CD4-positive, alpha-beta memory T cell (primary cell): ENCODE measurements around the gene AKAP17A. TPM values are rescaled to one million over a fixed set of nuclear protein-coding genes. Genes with fewer than 3 reads are reported as not detected.

Experiments
- CTCF ChIA-PET: fragments of 350-600 bp; sonication (Branson Sonifier 250); formaldehyde crosslinking; loops from one replicate; lab custom pipeline; 2021; ENCODE audit warnings: inconsistent platforms; ENCODE audit not compliant: partially characterized antibody; lab: Charles Lee
- POLR2A ChIA-PET: fragments of 350-600 bp; sonication (Branson Sonifier 250); formaldehyde crosslinking; loops from one replicate; lab custom pipeline; 2021; ENCODE audit not compliant: partially characterized antibody; lab: Charles Lee
- DNase-seq, 5 donors: peaks; one replicate each; pipeline versions ENCODE4 v3.0.0 to v3.0.0-alpha.2; 2020 to 2022; ENCODE audit warnings: mixed read lengths in 1 of 5
- H3K27ac ChIP-seq: one replicate; pipeline ENCODE4 v1.7.0; 2013; ENCODE audit warnings: low read depth, low read length
- H3K27me3 ChIP-seq: 2 replicates; pipeline ENCODE4 v1.7.0; 2013; ENCODE audit warnings: mild to moderate bottlenecking, low read length, moderate library complexity; ENCODE audit not compliant: insufficient read depth
- H3K36me3 ChIP-seq: 2 replicates; pipeline ENCODE4 v1.7.0; 2013; ENCODE audit warnings: mild to moderate bottlenecking, low read length, moderate library complexity; ENCODE audit not compliant: insufficient read depth
- H3K4me1 ChIP-seq: 2 replicates; pipeline ENCODE4 v1.7.0; 2013; ENCODE audit warnings: mild to moderate bottlenecking, low read length, moderate library complexity; ENCODE audit not compliant: insufficient read depth
- H3K4me3 ChIP-seq, 2 donors: one replicate each; pipeline ENCODE4 v1.7.0; 2013; ENCODE audit warnings: low read length in 2 of 2, mild to moderate bottlenecking in 1 of 2
- H3K9me3 ChIP-seq, 2 donors: one replicate each; pipeline ENCODE4 v1.7.0; 2013; ENCODE audit warnings: low read length in 2 of 2, control low read depth in 1 of 2; ENCODE audit not compliant: control insufficient read depth in 1 of 2
- H3K27ac Mint-ChIP-seq, 7 donors: one replicate each; pipeline ENCODE4 v1.8.0; 2020 to 2021; ENCODE audit warnings: mixed read lengths in 7 of 7, mild to moderate bottlenecking in 6 of 7, inconsistent platforms in 3 of 7, moderate library complexity in 3 of 7
- H3K27me3 Mint-ChIP-seq, 2 donors: one replicate each; pipeline ENCODE4 v1.8.0; 2020 to 2021; ENCODE audit warnings: mixed read lengths in 2 of 2
- H3K36me3 Mint-ChIP-seq, 2 donors: one replicate each; pipeline ENCODE4 v1.8.0; 2020 to 2021; ENCODE audit warnings: mixed read lengths in 2 of 2, inconsistent platforms in 1 of 2, mild to moderate bottlenecking in 1 of 2
- H3K4me1 Mint-ChIP-seq, 4 donors: one replicate each; pipeline ENCODE4 v1.8.0; 2020 to 2021; ENCODE audit warnings: mixed read lengths in 4 of 4, mild to moderate bottlenecking in 1 of 4
- H3K4me3 Mint-ChIP-seq, 8 donors: one replicate each; pipeline ENCODE4 v1.8.0; 2020 to 2021; ENCODE audit warnings: mixed read lengths in 8 of 8, mild to moderate bottlenecking in 7 of 8, moderate library complexity in 6 of 8, inconsistent platforms in 3 of 8
- H3K9me3 Mint-ChIP-seq, 8 donors: one replicate each; pipeline ENCODE4 v1.8.0; 2020 to 2021; ENCODE audit warnings: mixed read lengths in 8 of 8, mild to moderate bottlenecking in 5 of 8, inconsistent platforms in 3 of 8, moderate library complexity in 1 of 8
- intact Hi-C: fragments of 100-400 bp; cut with micrococcal nuclease; formaldehyde crosslinking; loops from one replicate; pipeline ENCODE4 v1.15.1; 2023
- polyA plus RNA-seq, 2 donors: library from polyadenylated mRNA; unstranded; fragments of 300-500 nt; fragmentation: Illumina TruSeq; gene quantifications; one replicate each; pipeline ENCODE4 v1.2.3, GENCODE V29; 2021
- total RNA-seq, 2 experiments: library from RNA; stranded (reverse); gene quantifications; one replicate each; pipeline ENCODE4 v1.2.3, GENCODE V29; 2021

Gene AKAP17A
- total RNA-seq (100 to 1,000 TPM; 147 to 150 TPM), polyA plus RNA-seq (10 to 100 TPM; 12.7 to 43.0 TPM)

- Mint-ChIP-seq H3K36me3 (peaks cover 22 to 37% of the 10 kb centered on the region in 2 donors), H3K27ac (peak within 1 kb of the TSS; percentile 92 to 96 (median 94)), H3K4me1 (peaks cover 10 to 33% (median 24%) of the 10 kb centered on the region in 4 donors), H3K4me3 (peak within 1 kb of the TSS; percentile 89 to 93 (median 92)), H3K9me3 (no peaks in the 10 kb centered on the region), H3K27me3 (no peaks in the 10 kb centered on the region)
- peak within 1 kb of the TSS; percentile 73 for H3K27ac ChIP-seq
- intact Hi-C loops = loop anchor here (1.0 to 5.0 kb wide), 5 partner anchors 54 to 1018 kb away; partner anchors contain the start of genes P2RY8 and SLC25A6
- H3K4me3 ChIP-seq = peak within 1 kb of the TSS; percentile 21 to 77
- H3K36me3 ChIP-seq = peaks cover 30% of the 10 kb centered on the region
- H3K27me3 ChIP-seq = no peaks in the 10 kb centered on the region
- ChIA-PET CTCF (no interaction called here), POLR2A (no interaction called here)
- peaks cover 41% of the 10 kb centered on the region for H3K4me1 ChIP-seq
- H3K9me3 ChIP-seq = no peaks in the 10 kb centered on the region
- peak; percentile 93 to 99 (median 97) for DNase-seq
Measured at GRCh38 chrX:1591102-1591862, at the start of gene AKAP17A. Gene AKAP17A (plus strand): TSS chrX:1591604. CDS start chrX:1593463, 1,859 bp downstream.

- no peak overlapping the region for H3K4me3 Mint-ChIP-seq
- intact Hi-C loops = no loop called here
- H3K27ac Mint-ChIP-seq = peak overlapping the region in 1 of 7 donors; percentile 78
- DNase-seq = no peak
- H3K9me3 Mint-ChIP-seq = no peaks in the 10 kb centered on the region
- H3K27me3 Mint-ChIP-seq = no peaks in the 10 kb centered on the region
- no peak overlapping the region for H3K27ac ChIP-seq
- H3K4me1 Mint-ChIP-seq = peaks cover 12 to 14% (median 13%) of the 10 kb centered on the region in 4 donors
- no peaks in the 10 kb centered on the region for H3K9me3 ChIP-seq
- no peak overlapping the region for H3K4me3 ChIP-seq
- CTCF ChIA-PET = no interaction called here
- H3K4me1 ChIP-seq = peaks cover 11% of the 10 kb centered on the region
- no peaks in the 10 kb centered on the region for H3K36me3 Mint-ChIP-seq
- no peaks in the 10 kb centered on the region for H3K27me3 ChIP-seq
- POLR2A ChIA-PET = no interaction called here
- no peaks in the 10 kb centered on the region for H3K36me3 ChIP-seq
Measured at GRCh38 chrX:1542994-1543725, 48.2 kb upstream of the AKAP17A start.

DNA sequence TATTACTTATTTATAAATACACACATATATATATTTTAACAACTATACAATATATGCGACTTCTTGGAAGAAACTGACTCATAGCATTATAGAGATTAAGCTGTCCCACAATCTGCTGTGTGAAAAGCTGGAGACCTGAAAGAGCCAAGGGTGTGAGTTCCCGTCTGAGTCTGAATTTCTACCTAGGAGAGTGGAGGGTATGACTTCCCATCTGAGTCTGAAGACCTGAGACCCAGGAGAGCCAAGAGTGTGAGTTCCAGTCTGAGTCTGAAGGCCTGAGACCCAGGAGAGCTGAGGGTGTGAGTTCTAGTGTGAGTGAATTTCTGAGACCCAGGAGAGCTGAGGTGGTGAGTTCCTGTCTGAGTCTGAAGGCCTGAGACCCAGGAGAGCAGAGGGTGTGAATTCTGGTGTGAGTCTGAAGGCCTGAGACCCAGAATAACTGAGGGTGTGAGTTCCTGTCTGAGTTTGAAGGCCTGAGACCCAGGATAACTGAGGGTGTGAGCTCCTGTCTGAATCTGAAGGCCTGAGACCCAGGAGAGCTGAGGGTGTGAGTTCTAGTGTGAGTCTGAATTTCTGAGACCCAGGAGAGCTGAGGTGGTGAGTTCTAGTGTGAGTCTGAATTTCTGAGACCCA, 45.5 kb upstream of the AKAP17A start:
- ChIA-PET POLR2A (no interaction called here), CTCF (no interaction called here)
- no peaks in the 10 kb centered on the region for H3K9me3 ChIP-seq
- Mint-ChIP-seq H3K4me3 (peak overlapping the region in 2 of 8 donors; percentile 10 to 57), H3K27ac (peak overlapping the region; percentile 40 to 72 (median 57)), H3K36me3 (no peaks in the 10 kb centered on the region), H3K4me1 (peaks cover 15 to 32% (median 22%) of the 10 kb centered on the region in 4 donors), H3K9me3 (peaks cover 0 to 2% (median 0%) of the 10 kb centered on the region in 8 donors), H3K27me3 (no peaks in the 10 kb centered on the region)
- H3K27me3 ChIP-seq = no peaks in the 10 kb centered on the region
- no peaks in the 10 kb centered on the region for H3K36me3 ChIP-seq
- DNase-seq = no peak
- no peak overlapping the region for H3K27ac ChIP-seq
- no peak overlapping the region for H3K4me3 ChIP-seq
- intact Hi-C loops = no loop called here
- H3K4me1 ChIP-seq = peaks cover 8% of the 10 kb centered on the region

DNA sequence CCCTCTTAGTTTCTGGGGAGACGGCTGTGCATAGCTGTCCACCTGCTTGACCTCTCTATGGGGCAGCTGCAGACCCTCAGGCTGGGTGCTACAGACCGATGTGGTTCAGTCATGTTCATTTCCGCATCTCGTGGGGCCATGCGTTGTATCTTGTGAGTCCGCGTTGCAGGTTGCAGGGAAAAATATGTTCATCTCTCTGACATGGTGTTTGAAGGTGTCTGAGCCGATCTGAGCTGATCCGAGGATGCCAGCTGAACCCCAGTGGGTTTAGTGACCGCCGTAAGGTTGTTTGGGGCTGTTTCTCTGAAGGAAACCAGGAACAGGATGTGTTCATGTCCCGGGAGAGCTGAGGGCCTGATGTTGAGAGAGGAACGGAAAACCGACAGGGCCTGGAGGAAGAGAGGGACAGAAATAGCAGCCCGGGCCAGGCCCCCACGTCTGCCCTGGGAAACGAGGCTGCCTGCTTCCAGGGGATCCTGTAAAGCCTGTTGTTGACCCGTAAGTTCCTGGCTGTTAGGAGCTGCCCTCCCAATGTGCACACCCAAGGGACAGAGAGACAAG, 44.6 kb upstream of the AKAP17A start:
- intact Hi-C loops = no loop called here
- Histone ChIP-seq H3K9me3 (no peaks in the 10 kb centered on the region), H3K4me1 (peaks cover 17% of the 10 kb centered on the region), H3K27ac (no peak overlapping the region), H3K36me3 (no peaks in the 10 kb centered on the region), H3K4me3 (no peak overlapping the region), H3K27me3 (no peaks in the 10 kb centered on the region)
- Mint-ChIP-seq H3K4me1 (peaks cover 20 to 41% (median 29%) of the 10 kb centered on the region in 4 donors), H3K4me3 (no peak overlapping the region), H3K9me3 (peaks cover 0 to 8% (median 0%) of the 10 kb centered on the region in 8 donors), H3K27ac (peak overlapping the region in 6 of 7 donors; percentile 40 to 81 (median 54)), H3K36me3 (no peaks in the 10 kb centered on the region), H3K27me3 (no peaks in the 10 kb centered on the region)
- ChIA-PET CTCF (no interaction called here), POLR2A (no interaction called here)
- no peak for DNase-seq

DNA sequence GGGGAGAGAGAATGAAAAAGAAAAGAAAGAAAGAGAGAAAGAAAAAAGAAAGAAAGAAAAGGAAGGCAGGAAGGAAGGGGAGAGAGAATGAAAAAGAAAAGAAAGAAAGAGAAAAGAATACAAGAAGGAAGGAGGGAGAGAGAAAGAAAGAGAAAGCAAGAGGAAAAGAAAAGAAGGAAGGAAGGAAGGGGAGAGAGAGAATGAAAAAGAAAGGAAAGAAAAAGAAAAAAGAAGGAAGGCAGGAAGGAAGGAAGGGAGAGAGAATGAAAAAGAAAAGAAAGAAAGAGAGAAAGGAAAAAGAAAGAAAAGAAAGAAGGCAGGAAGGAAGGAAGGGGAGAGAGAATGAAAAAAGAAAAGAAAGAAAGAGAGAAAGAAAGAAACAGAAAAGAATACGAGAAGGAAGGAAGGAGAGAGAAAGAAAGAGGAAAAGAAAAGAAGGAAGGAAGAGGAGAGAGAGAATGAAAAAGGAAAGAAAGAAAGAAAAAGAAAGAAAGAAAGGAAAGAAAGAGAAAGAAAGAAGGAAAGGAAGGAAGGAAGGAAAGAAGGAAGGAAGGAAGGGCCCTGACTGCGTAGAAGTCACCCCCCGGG, 39.4 kb upstream of the AKAP17A start:
- no peak overlapping the region for H3K4me3 ChIP-seq

DNA sequence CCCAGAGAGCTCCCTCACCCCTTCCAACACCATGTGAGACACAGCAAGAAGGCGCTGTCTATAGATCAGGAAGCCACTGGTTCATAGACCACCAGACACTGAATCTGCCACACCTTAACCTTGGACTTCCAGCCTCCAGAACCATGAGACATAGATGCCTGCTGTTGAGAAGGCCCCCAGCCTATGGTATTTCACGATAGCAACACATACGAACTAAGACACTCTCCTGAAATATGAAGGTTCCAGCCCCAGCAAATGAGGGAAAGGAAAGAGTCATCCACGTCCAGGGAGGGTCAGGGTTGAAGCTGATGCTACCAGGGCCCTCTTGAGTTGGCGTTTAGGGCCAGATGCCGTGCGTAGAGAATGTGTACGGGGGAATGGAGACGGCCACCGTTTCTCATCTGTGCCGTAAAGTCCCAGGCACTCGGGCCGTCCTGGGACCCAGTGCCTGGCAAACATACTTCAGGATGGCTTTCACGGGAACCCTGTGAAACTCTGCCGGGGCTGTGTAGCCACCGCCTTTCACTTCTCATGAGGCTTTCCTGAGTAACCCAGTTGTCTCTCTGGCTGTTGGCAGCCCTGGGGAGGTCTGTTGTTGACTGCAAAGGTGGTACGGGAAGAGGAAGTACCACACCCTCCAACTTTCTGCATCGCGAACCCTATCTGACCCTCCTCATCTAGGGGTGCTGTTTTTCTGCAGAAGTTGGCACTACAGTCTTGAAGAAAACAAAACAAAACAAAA, 36.8 kb upstream of the AKAP17A start:
- Histone ChIP-seq H3K27ac (peak overlapping the region; percentile 56), H3K9me3 (peaks cover 0 to 3% of the 10 kb centered on the region in 2 donors), H3K4me1 (peaks cover 91% of the 10 kb centered on the region), H3K4me3 (peak overlapping the region; percentile 24 to 33), H3K27me3 (no peaks in the 10 kb centered on the region), H3K36me3 (no peaks in the 10 kb centered on the region)
- peak overlapping the region; percentile 48 to 86 (median 79) for H3K4me3 Mint-ChIP-seq
- H3K36me3 Mint-ChIP-seq = peaks cover 7 to 17% of the 10 kb centered on the region in 2 donors
- no peaks in the 10 kb centered on the region for H3K27me3 Mint-ChIP-seq
- DNase-seq = peak; percentile 78 to 88 (median 82)
- ChIA-PET CTCF (no interaction called here), POLR2A (no interaction called here)
- intact Hi-C loops = loop anchor here (1.0 to 2.0 kb wide), 3 partner anchors 16 to 27 kb away; partner anchors contain the start of gene P2RY8
- peak overlapping the region; percentile 94 to 98 (median 98) for H3K27ac Mint-ChIP-seq
- H3K4me1 Mint-ChIP-seq = peaks cover 44 to 85% (median 66%) of the 10 kb centered on the region in 4 donors
- peaks cover 2 to 30% (median 18%) of the 10 kb centered on the region in 8 donors for H3K9me3 Mint-ChIP-seq

More for the DNA sequence above, 39.4 kb upstream of the AKAP17A start:
- intact Hi-C loops = no loop called here
- Histone ChIP-seq H3K9me3 (peaks cover 0 to 3% of the 10 kb centered on the region in 2 donors), H3K4me1 (peaks cover 69% of the 10 kb centered on the region), H3K27ac (peak overlapping the region; percentile 31), H3K27me3 (no peaks in the 10 kb centered on the region), H3K36me3 (no peaks in the 10 kb centered on the region)
- no peaks in the 10 kb centered on the region for H3K27me3 Mint-ChIP-seq
- peaks cover 7 to 12% of the 10 kb centered on the region in 2 donors for H3K36me3 Mint-ChIP-seq
- peak overlapping the region in 7 of 8 donors; percentile 25 to 71 (median 65) for H3K4me3 Mint-ChIP-seq
- peaks cover 0 to 26% (median 18%) of the 10 kb centered on the region in 8 donors for H3K9me3 Mint-ChIP-seq
- H3K27ac Mint-ChIP-seq = peak overlapping the region; percentile 85 to 98 (median 96)
- ChIA-PET POLR2A (no interaction called here), CTCF (no interaction called here)
- no peak for DNase-seq
- peaks cover 34 to 73% (median 56%) of the 10 kb centered on the region in 4 donors for H3K4me1 Mint-ChIP-seq
